HUES6 (cell line): ENCODE results near the gene RPS6KB1.
"Not testable (repeated sequence)": the region's sequence is repeated elsewhere in the genome, so short reads cannot be mapped to it uniquely, and the experiment has no call there.

Source experiments
- H3K27ac ChIP-seq: 2 replicates; pipeline ENCODE4 v1.7.0; 2013; ENCODE audit warnings: low read depth, mild to moderate bottlenecking, low read length, inconsistent platforms
- H3K27me3 ChIP-seq: 2 replicates; pipeline ENCODE4 v1.6.1; 2013; ENCODE audit warnings: low read length; ENCODE audit not compliant: control insufficient read depth, insufficient read depth
- H3K36me3 ChIP-seq: 2 replicates; pipeline ENCODE4 v1.6.1; 2013; ENCODE audit warnings: low read length; ENCODE audit not compliant: control insufficient read depth, insufficient read depth
- H3K4me1 ChIP-seq: 2 replicates; pipeline ENCODE4 v1.6.1; 2013; ENCODE audit warnings: low read length; ENCODE audit not compliant: control insufficient read depth, insufficient read depth
- H3K4me3 ChIP-seq: 2 replicates; pipeline ENCODE4 v1.5.1; 2013; ENCODE audit warnings: low read depth, low read length
- H3K9ac ChIP-seq: one replicate; pipeline ENCODE4 v1.6.1; 2013; ENCODE audit warnings: mild to moderate bottlenecking, low read length
- H3K9me3 ChIP-seq: 2 replicates; pipeline ENCODE4 v1.6.1; 2013; ENCODE audit warnings: low read depth, low read length; ENCODE audit not compliant: control insufficient read depth, insufficient read depth

Gene RPS6KB1

DNA sequence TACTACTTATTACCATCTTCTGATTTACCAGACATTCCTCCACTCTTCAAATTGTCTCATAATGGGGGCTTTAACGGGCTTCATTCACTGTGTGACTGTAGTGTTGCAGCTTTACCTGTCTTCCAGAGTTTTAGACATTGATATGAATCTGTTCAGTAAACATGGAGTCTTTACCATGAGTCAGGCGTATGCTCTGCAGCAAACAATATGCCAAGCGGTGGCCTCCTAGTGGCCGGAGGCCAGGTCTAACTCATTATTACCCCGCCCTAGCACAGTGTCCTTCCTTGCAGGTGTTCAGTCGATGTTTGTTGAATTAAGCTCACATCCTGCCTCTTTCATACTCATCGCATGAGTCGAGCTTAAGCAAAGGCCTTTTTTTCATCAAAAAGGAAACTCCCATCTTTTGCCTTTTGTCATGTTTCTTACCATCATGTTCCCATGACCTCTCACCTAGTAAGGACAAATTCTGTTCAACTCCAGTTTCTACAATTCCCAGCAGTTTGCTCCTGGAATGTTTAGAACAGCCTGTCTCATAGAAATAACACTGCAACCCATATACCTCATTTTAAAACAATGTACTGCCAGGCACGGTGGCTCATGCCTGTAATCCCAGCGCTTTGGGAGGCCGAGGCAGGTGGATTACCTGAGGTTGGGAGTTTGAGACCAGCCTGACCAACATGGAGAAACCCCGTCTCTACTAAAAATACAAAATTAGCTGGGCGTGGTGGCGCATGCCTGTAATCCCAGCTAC is 39.6 kb upstream of the RPS6KB1 start:
- no peak overlapping the region for H3K27ac ChIP-seq
- H3K9ac ChIP-seq, result no peak overlapping the region
- no peaks in the 10 kb centered on the region for H3K36me3 ChIP-seq

DNA sequence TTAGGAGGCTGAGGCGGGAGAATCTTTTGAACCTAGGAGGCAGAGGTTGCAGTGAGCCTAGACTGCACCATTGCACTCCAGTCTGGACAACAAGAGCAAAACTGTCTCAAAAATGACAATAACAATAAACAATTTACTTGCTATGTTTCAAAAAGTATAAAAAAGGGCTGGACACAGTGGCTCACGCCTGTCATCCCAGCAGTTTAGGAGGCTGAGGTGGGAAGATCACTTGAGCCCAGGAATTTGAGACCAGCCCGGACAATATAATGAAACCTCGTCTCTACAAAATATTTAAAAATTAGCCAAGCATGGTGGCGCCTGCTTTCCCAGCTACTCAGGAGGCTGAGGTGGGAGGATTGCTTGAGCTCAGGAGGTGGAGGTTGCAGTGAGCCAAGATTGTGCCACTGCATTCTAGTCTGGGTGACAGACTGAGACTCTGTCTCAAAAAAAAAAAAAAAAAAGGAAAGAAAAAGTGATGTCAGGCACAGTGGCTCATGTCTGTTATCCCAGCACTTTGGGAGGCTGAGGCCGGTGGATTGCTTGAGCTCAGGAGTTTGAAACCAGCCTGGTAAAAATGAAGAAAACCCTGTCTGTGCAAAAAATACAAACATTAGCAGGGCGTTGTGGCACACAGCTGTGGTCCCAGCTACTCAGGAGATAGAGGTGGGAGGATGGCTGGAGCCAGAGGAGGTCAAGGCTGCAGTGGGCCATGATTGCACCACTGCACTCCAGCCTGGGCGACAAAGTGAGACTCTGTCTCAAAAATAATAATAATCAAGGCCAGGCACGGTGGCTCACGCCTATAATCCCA is 38.8 kb upstream of the RPS6KB1 start:
- H3K9me3 ChIP-seq, H3K9ac ChIP-seq, H3K27ac ChIP-seq, H3K27me3 ChIP-seq, H3K4me3 ChIP-seq, H3K36me3 ChIP-seq: not testable (repeated sequence)
- H3K4me1 ChIP-seq, result peaks cover 20% of the 10 kb centered on the region

More for the DNA sequence above, 39.6 kb upstream of the RPS6KB1 start:
- Histone ChIP-seq H3K4me1 (peaks cover 20% of the 10 kb centered on the region), H3K27me3 (no peaks in the 10 kb centered on the region), H3K9me3 (no peaks in the 10 kb centered on the region), H3K4me3 (no peak overlapping the region)

- H3K4me3 ChIP-seq, result no peak overlapping the region
- no peaks in the 10 kb centered on the region for H3K9me3 ChIP-seq
- H3K36me3 ChIP-seq, result peaks cover 14% of the 10 kb centered on the region
- no peaks in the 10 kb centered on the region for H3K27me3 ChIP-seq
- H3K4me1 ChIP-seq, result peaks cover 14% of the 10 kb centered on the region
- H3K9ac ChIP-seq, result no peak overlapping the region
- no peak overlapping the region for H3K27ac ChIP-seq
These were observed 35.8 kb upstream of the RPS6KB1 start for GRCh38 chr17:59856859-59857794.

- no peaks in the 10 kb centered on the region for H3K9me3 ChIP-seq
- H3K4me1 ChIP-seq, result peaks cover 8% of the 10 kb centered on the region
- H3K36me3 ChIP-seq, result peaks cover 21% of the 10 kb centered on the region
- H3K27me3 ChIP-seq, result no peaks in the 10 kb centered on the region
- no peak overlapping the region for H3K27ac ChIP-seq
- H3K4me3 ChIP-seq, result no peak overlapping the region
- no peak overlapping the region for H3K9ac ChIP-seq
These were observed 34.6 kb upstream of the RPS6KB1 start for GRCh38 chr17:59858167-59858816.

DNA sequence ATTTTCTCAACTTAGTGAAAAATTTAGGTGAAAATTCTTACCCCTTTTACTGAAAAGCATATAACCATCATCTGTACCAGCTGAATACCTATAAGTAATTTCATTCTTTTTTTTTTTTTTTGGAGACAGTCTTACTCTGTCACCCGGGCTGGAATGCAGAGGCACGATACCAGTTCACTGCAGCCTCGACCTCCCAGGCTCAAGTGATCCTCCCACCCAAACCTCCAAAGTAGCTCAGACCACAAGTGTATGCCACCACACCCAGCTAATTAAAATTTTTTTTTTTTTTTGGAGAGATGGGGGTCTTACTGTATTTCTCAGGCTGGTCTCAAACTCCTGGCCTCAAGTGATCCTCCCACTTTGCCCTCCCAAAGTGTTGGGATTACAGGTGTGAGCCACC is 34.0 kb upstream of the RPS6KB1 start:
- H3K9ac ChIP-seq, result no peak overlapping the region
- H3K4me1 ChIP-seq, result peaks cover 4% of the 10 kb centered on the region; the same call in 1 of the 2 replicates
- H3K27me3 ChIP-seq, result no peaks in the 10 kb centered on the region
- no peaks in the 10 kb centered on the region for H3K9me3 ChIP-seq
- no peak overlapping the region for H3K27ac ChIP-seq
- peaks cover 21% of the 10 kb centered on the region for H3K36me3 ChIP-seq
- no peak overlapping the region for H3K4me3 ChIP-seq

DNA sequence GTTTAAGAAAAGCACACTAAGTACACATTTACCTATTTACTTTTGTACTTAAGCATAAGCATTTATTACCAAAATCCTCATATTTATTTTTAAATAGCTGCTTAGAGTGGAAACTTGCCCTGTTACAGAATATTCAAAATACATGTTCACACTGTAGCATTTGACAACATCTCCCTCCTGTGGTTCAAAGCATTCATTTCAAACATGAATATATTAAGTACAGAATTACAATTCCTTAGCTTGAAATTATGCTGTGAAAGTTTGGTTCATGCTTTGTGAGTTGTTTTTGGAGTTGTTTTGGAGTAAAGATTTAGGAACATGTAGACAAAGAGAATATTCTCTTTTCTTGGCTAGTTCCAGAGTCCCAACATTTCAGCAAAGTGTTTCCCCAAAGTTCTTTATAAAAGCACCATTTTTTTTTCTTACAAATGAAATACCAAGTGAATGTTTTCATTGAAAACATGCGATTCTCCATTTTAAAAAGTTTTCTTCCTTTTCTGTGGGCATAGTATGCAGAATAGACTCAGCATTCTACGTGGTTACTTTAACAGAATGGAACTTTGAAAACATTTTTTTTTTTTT is 33.4 kb upstream of the RPS6KB1 start:
- H3K36me3 ChIP-seq, result peaks cover 24% of the 10 kb centered on the region
- no peak overlapping the region for H3K4me3 ChIP-seq
- H3K9ac ChIP-seq, result no peak overlapping the region
- H3K27ac ChIP-seq, result no peak overlapping the region
- peaks cover 4% of the 10 kb centered on the region; the same call in 1 of the 2 replicates for H3K4me1 ChIP-seq
- H3K27me3 ChIP-seq, result no peaks in the 10 kb centered on the region
- no peaks in the 10 kb centered on the region for H3K9me3 ChIP-seq

GRCh38 chr17:59863616-59864015 is 29.3 kb upstream of the RPS6KB1 start:
- Histone ChIP-seq H3K9ac (no peak overlapping the region), H3K9me3 (no peaks in the 10 kb centered on the region), H3K4me3 (no peak overlapping the region), H3K36me3 (peaks cover 34% of the 10 kb centered on the region), H3K27me3 (no peaks in the 10 kb centered on the region), H3K27ac (no peak overlapping the region), H3K4me1 (peaks cover 4% of the 10 kb centered on the region; the same call in 1 of the 2 replicates)

GRCh38 chr17:59869941-59870218 is 23.0 kb upstream of the RPS6KB1 start:
- no peak overlapping the region for H3K27ac ChIP-seq
- H3K4me3 ChIP-seq, result no peak overlapping the region
- peaks cover 29% of the 10 kb centered on the region for H3K36me3 ChIP-seq
- H3K4me1 ChIP-seq, result peaks cover 4% of the 10 kb centered on the region; the same call in 1 of the 2 replicates
- no peaks in the 10 kb centered on the region for H3K27me3 ChIP-seq
- H3K9me3 ChIP-seq, result no peaks in the 10 kb centered on the region
- H3K9ac ChIP-seq, result no peak overlapping the region

GRCh38 chr17:59870482-59870881 is 22.4 kb upstream of the RPS6KB1 start:
- Histone ChIP-seq H3K36me3 (peaks cover 31% of the 10 kb centered on the region), H3K9me3 (no peaks in the 10 kb centered on the region), H3K9ac (no peak overlapping the region), H3K27me3 (no peaks in the 10 kb centered on the region), H3K27ac (no peak overlapping the region), H3K4me3 (no peak overlapping the region), H3K4me1 (peaks cover 4% of the 10 kb centered on the region; the same call in 1 of the 2 replicates)

GRCh38 chr17:59872351-59872750 is 20.6 kb upstream of the RPS6KB1 start:
- H3K4me1 ChIP-seq, result peaks cover 4% of the 10 kb centered on the region; the same call in 1 of the 2 replicates
- H3K9me3 ChIP-seq, result no peaks in the 10 kb centered on the region
- peaks cover 46% of the 10 kb centered on the region for H3K36me3 ChIP-seq
- H3K9ac ChIP-seq, result no peak overlapping the region
- H3K27me3 ChIP-seq, result no peaks in the 10 kb centered on the region
- no peak overlapping the region for H3K4me3 ChIP-seq
- H3K27ac ChIP-seq, result no peak overlapping the region
